AG09309 (cell line): ENCODE data around the gene RAD51B.

Experiments
- DNase-seq: peaks from one replicate; pipeline ENCODE4 v3.0.0-alpha.2; 2010; ENCODE audit warnings: low read depth
- H3K4me3 ChIP-seq: 2 replicates; pipeline ENCODE4 v1.5.1; 2011; ENCODE audit warnings: mild to moderate bottlenecking, low read depth, low read length, moderate library complexity; ENCODE audit not compliant: control insufficient read depth
- TF ChIP-seq, protein P1 (sequence below): IDR thresholded peaks from 2 replicates; pipeline ENCODE4 v1.5.1; 2011; ENCODE audit warnings: mild to moderate bottlenecking, low read depth, low read length, inconsistent platforms; ENCODE audit not compliant: insufficient read depth, control insufficient read depth; ENCODE audit errors: missing control alignments

Gene RAD51B

DNA sequence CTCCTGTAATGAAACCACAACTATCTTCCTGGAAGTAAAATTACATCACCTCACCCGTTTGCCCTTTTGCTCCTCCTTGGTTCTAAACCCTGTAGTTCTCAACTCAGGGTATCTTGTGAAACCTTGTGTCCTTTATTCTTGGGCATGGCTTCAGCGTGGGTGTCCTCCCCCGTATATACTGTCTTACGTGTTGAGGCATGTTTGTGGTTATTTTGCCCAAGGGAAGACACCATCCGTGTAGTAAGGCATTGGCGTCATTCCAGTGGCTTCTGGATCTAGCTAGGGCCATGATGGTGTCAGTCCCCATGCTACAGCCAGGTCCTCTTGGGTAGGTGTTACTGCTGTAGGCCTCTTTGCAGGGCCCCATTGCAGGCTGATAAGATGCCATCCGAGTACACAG lies 857.9 kb downstream of the RAD51B start:
- TF ChIP-seq, protein P1, sequence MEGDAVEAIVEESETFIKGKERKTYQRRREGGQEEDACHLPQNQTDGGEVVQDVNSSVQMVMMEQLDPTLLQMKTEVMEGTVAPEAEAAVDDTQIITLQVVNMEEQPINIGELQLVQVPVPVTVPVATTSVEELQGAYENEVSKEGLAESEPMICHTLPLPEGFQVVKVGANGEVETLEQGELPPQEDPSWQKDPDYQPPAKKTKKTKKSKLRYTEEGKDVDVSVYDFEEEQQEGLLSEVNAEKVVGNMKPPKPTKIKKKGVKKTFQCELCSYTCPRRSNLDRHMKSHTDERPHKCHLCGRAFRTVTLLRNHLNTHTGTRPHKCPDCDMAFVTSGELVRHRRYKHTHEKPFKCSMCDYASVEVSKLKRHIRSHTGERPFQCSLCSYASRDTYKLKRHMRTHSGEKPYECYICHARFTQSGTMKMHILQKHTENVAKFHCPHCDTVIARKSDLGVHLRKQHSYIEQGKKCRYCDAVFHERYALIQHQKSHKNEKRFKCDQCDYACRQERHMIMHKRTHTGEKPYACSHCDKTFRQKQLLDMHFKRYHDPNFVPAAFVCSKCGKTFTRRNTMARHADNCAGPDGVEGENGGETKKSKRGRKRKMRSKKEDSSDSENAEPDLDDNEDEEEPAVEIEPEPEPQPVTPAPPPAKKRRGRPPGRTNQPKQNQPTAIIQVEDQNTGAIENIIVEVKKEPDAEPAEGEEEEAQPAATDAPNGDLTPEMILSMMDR = no peak
- no peak overlapping the region for H3K4me3 ChIP-seq
- no peak for DNase-seq

- TF ChIP-seq, protein P1 = no peak
- no peak overlapping the region for H3K4me3 ChIP-seq
- DNase-seq = no peak
Observed at GRCh38 chr14:68677901-68678300, 858.3 kb downstream of the RAD51B start.

- no peak overlapping the region for H3K4me3 ChIP-seq
- DNase-seq = no peak
- TF ChIP-seq, protein P1 = no peak
Observed at GRCh38 chr14:68678471-68678870, 858.9 kb downstream of the RAD51B start.

DNA sequence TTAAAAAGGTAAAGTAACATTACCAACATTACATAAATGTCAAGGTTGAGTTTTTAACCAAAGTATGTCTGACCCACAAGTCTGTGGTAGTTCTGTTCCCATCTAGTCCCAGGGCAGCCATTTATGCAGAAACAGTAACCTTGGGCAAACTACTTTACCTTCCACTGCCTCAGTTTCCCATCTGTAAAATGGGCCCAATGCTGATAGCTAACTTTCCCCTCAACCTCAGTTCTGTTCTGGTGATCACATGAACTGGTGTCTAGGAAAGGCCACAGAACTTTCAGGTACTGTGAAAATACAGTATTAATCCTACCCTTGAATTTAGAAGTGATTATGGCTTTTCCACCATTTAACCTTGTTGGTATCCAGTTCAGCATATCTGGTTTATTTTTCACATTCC lies 859.7 kb downstream of the RAD51B start:
- DNase-seq = no peak
- TF ChIP-seq, protein P1 = no peak
- no peak overlapping the region for H3K4me3 ChIP-seq

DNA sequence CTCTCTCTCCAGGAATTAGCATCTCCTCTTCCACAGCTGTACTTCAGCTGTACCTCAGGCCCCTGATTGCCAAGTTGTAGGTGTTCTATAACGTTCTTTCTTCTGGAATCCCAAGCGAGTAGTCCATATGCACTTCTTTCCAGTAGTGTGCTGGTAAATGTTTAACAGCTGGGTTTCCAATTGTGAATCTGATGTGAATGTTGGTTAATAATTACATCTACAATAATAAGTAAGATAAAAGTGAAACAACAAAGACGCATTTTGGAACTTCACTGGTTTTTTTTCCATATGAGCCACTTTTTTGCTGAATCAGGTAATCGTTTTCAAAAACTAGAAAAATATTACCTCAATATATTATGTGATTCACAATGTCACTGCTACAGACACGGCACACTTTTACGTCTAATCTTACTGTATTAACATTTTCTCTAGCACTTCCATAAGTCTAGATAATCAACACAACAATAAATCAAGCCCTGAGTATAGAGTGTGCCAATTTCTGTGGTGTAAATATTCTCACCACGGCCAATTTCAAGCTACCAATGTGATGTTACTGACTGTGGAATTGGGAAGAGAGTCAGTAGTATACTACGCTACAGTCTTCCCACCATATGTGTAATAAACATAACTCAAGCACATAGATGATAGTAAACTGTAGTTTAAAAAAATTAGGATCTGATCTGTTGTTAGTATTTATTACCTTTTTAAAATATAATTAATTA lies 860.3 kb downstream of the RAD51B start:
- no peak overlapping the region for H3K4me3 ChIP-seq
- DNase-seq = no peak
- TF ChIP-seq, protein P1 = no peak

GRCh38 chr14:68680541-68681051 lies 861.0 kb downstream of the RAD51B start:
- no peak for DNase-seq
- H3K4me3 ChIP-seq = no peak overlapping the region
- TF ChIP-seq, protein P1 = no peak
